Naive thymus-derived CD8-positive, alpha-beta T cell (primary cell): ENCODE results near the gene BLACAT1. TPM values are rescaled to one million over a fixed set of nuclear protein-coding genes. Genes with fewer than 3 reads are reported as not detected.

Experiments
- ATAC-seq, 2 donors: fragments of 150-1000 bp; cut with Tn5 transposase in 1 of 2; sonication (Bioruptor Pico), chemical (Tn5 transposase) in 1 of 2; 1 replicate in 1 of 2; 2 replicates in 1 of 2; pipeline ENCODE4 v1.10.0; 2021; ENCODE audit warnings: mild to moderate bottlenecking in 2 of 2, moderate library complexity in 2 of 2
- POLR2A ChIA-PET: fragments of 350-600 bp; sonication (Branson Sonifier 250); formaldehyde crosslinking; loops from one replicate; lab custom pipeline; 2021; ENCODE audit warnings: antibody characterized with exemption; lab: Charles Lee
- DNase-seq, 10 donors: peaks; one replicate each; pipeline versions ENCODE4 v3.0.0 to v3.0.0-alpha.2; 2020 to 2022
- H3K27ac Mint-ChIP-seq, 10 donors: one replicate each; pipeline ENCODE4 v1.8.0; 2020 to 2022; ENCODE audit warnings: mild to moderate bottlenecking in 10 of 10, mixed read lengths in 10 of 10, moderate library complexity in 4 of 10, inconsistent platforms in 1 of 10
- H3K27me3 Mint-ChIP-seq, 5 donors: one replicate each; pipeline ENCODE4 v1.8.0; 2021 to 2022; ENCODE audit warnings: mixed read lengths in 5 of 5
- H3K36me3 Mint-ChIP-seq, 3 donors: one replicate each; pipeline ENCODE4 v1.8.0; 2020 to 2022; ENCODE audit warnings: mixed read lengths in 3 of 3, mild to moderate bottlenecking in 2 of 3, inconsistent platforms in 1 of 3
- H3K4me1 Mint-ChIP-seq, 4 donors: one replicate each; pipeline ENCODE4 v1.8.0; 2021 to 2022; ENCODE audit warnings: mixed read lengths in 4 of 4
- H3K4me3 Mint-ChIP-seq, 10 donors: one replicate each; pipeline ENCODE4 v1.8.0; 2020 to 2022; ENCODE audit warnings: mild to moderate bottlenecking in 10 of 10, mixed read lengths in 10 of 10, moderate library complexity in 6 of 10, inconsistent platforms in 1 of 10
- H3K9me3 Mint-ChIP-seq, 9 donors: one replicate each; pipeline ENCODE4 v1.8.0; 2020 to 2022; ENCODE audit warnings: mixed read lengths in 9 of 9, mild to moderate bottlenecking in 3 of 9, inconsistent platforms in 1 of 9, moderate library complexity in 1 of 9
- polyA plus RNA-seq, 3 donors: library from polyadenylated mRNA; unstranded; fragments of 300-500 nt; fragmentation: Illumina TruSeq; gene quantifications; one replicate each; pipeline ENCODE4 v1.2.3, GENCODE V29; 2021
- total RNA-seq, 8 experiments: library from RNA in 2 of 8; stranded (reverse) in 2 of 8; gene quantifications; one replicate each; pipeline ENCODE4 v1.2.3 and lab custom pipeline; 2021 to 2026

BLACAT1 gene
- total RNA-seq, result under 1 TPM; 0.11 to 0.31 TPM
- polyA plus RNA-seq, result not detected
- total RNA-seq (lab: John Stamatoyannopoulos, UW), result 0 to 0.86 (median 0.58) reads per million in 6 experiments

DNA sequence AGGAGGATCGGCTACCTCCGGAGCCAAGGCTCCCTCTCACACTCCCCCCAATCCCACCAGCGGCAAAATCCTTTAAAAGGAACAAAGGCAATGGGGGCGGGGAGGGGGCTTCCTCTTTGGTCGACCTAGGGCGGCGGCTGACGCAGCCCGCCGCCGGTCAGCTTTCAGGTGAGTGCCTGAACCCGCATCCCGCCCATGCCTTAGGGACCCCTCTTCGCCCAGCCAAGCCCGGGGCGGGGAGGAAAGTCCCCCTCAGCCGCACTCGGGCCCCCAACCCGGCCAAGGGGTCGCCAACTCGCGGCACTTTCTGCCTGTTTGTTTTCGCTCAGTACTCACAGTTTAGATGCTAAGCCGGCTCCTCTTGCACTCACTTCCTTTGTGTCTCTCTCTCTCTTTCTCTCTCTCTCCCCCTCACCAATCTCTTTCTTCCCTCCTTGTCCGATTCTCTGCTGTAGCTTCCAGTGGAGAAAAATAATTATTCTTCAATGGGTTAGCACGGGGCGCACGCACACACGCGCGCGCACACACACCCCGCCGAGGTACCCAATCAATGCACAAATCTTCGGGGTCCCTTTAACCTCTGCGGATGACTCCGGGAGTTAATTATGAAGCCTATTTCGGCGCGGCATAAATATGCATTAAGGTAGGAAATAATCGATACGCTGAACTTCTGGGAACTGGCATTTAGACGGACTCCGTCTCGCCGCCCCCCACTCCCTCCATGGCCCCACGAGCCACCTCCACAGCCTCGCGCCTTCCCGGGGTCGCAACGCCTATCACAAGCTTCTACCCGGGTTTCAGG is at the start of gene BLACAT1:
Gene BLACAT1, minus strand, starts transcription at position 465 of the 802 bp plus-strand sequence.
- POLR2A ChIA-PET, result interaction anchor here (1.0 kb wide), 1 partner anchor 10 kb away, joined by 3 read pairs; no protein-coding TSS in a partner anchor
- Mint-ChIP-seq H3K36me3 (peaks cover 0 to 3% (median 0%) of the 10 kb centered on the region in 3 donors), H3K9me3 (peaks cover 0 to 2% (median 0%) of the 10 kb centered on the region in 9 donors), H3K27me3 (peaks cover 42 to 93% (median 70%) of the 10 kb centered on the region in 5 donors), H3K4me1 (peaks cover 11 to 23% (median 15%) of the 10 kb centered on the region in 4 donors), H3K27ac (peak within 1 kb of the TSS in 2 of 10 donors; percentile 15 to 90), H3K4me3 (peak within 1 kb of the TSS; percentile 68 to 87 (median 82))
- ATAC-seq (peak; percentile 21 to 32), DNase-seq (peak in 1 of 10 donors; percentile 21)

- DNase-seq, result no peak
- Mint-ChIP-seq H3K4me3 (peak overlapping the region; percentile 83 to 93 (median 90)), H3K36me3 (no peaks in the 10 kb centered on the region), H3K9me3 (no peaks in the 10 kb centered on the region), H3K27ac (peak overlapping the region in 6 of 10 donors; percentile 41 to 95 (median 71)), H3K4me1 (peaks cover 10 to 23% (median 16%) of the 10 kb centered on the region in 4 donors), H3K27me3 (no peaks in the 10 kb centered on the region)
- peak in 1 of 2 donors; percentile 16 for ATAC-seq
- POLR2A ChIA-PET, result no interaction called here
Observed at GRCh38 chr1:205505076-205505729, 49.4 kb upstream of the BLACAT1 start.

- Mint-ChIP-seq H3K27ac (peak within 1 kb of the TSS in 8 of 10 donors; percentile 71 to 95 (median 78)), H3K36me3 (no peaks in the 10 kb centered on the region), H3K4me1 (peaks cover 10 to 23% (median 16%) of the 10 kb centered on the region in 4 donors), H3K27me3 (no peaks in the 10 kb centered on the region), H3K9me3 (no peaks in the 10 kb centered on the region), H3K4me3 (peak within 1 kb of the TSS; percentile 83 to 93 (median 90))
- ATAC-seq (peak; percentile 84 to 89), DNase-seq (peak in 8 of 10 donors; percentile 18 to 54 (median 40))
- POLR2A ChIA-PET, result no interaction called here
Observed at GRCh38 chr1:205504311-205505075, 48.6 kb upstream of the BLACAT1 start, which contains the start of gene CDK18. Gene CDK18 (plus strand): TSS chr1:205504669. CDS start chr1:205523168, 18,499 bp downstream.

GRCh38 chr1:205502992-205503391 is 47.1 kb upstream of the BLACAT1 start:
- Mint-ChIP-seq H3K9me3 (no peaks in the 10 kb centered on the region), H3K27me3 (no peaks in the 10 kb centered on the region), H3K4me1 (peaks cover 8 to 23% (median 16%) of the 10 kb centered on the region in 4 donors), H3K27ac (peak overlapping the region in 6 of 10 donors; percentile 0 to 70 (median 25)), H3K4me3 (peak overlapping the region in 8 of 10 donors; percentile 5 to 92 (median 54)), H3K36me3 (no peaks in the 10 kb centered on the region)
- DNase-seq (no peak), ATAC-seq (no peak)
- POLR2A ChIA-PET, result no interaction called here

- no peak for DNase-seq
Observed at GRCh38 chr1:205502111-205502810, 46.4 kb upstream of the BLACAT1 start.

GRCh38 chr1:205500240-205501233 is 44.7 kb upstream of the BLACAT1 start:
- peaks cover 6 to 16% (median 14%) of the 10 kb centered on the region in 4 donors for H3K4me1 Mint-ChIP-seq
- peak overlapping the region in 1 of 10 donors; percentile 77 for H3K27ac Mint-ChIP-seq
- POLR2A ChIA-PET, result no interaction called here
- H3K36me3 Mint-ChIP-seq, result no peaks in the 10 kb centered on the region
- ATAC-seq (no peak), DNase-seq (no peak)
- peaks cover 0 to 6% (median 1%) of the 10 kb centered on the region in 5 donors for H3K27me3 Mint-ChIP-seq
- H3K4me3 Mint-ChIP-seq, result no peak overlapping the region
- no peaks in the 10 kb centered on the region for H3K9me3 Mint-ChIP-seq

More at GRCh38 chr1:205502111-205502810, 46.4 kb upstream of the BLACAT1 start:
- H3K4me3 Mint-ChIP-seq, result peak overlapping the region in 1 of 10 donors; percentile 55
- H3K36me3 Mint-ChIP-seq, result no peaks in the 10 kb centered on the region
- no peaks in the 10 kb centered on the region for H3K27me3 Mint-ChIP-seq
- H3K9me3 Mint-ChIP-seq, result no peaks in the 10 kb centered on the region
- POLR2A ChIA-PET, result no interaction called here
- no peak for ATAC-seq
- peaks cover 7 to 23% (median 16%) of the 10 kb centered on the region in 4 donors for H3K4me1 Mint-ChIP-seq
- H3K27ac Mint-ChIP-seq, result peak overlapping the region in 3 of 10 donors; percentile 0 to 33 (median 18)

GRCh38 chr1:205499789-205500188 is 43.9 kb upstream of the BLACAT1 start:
- H3K36me3 Mint-ChIP-seq, result no peaks in the 10 kb centered on the region
- POLR2A ChIA-PET, result no interaction called here
- ATAC-seq (no peak), DNase-seq (no peak)
- H3K4me3 Mint-ChIP-seq, result no peak overlapping the region
- H3K27ac Mint-ChIP-seq, result no peak overlapping the region
- no peaks in the 10 kb centered on the region for H3K9me3 Mint-ChIP-seq
- peaks cover 5 to 10% (median 7%) of the 10 kb centered on the region in 4 donors for H3K4me1 Mint-ChIP-seq
- H3K27me3 Mint-ChIP-seq, result peaks cover 0 to 10% (median 4%) of the 10 kb centered on the region in 5 donors

- Mint-ChIP-seq H3K4me3 (no peak overlapping the region), H3K36me3 (peaks cover 0 to 2% (median 0%) of the 10 kb centered on the region in 3 donors), H3K27ac (peak overlapping the region in 1 of 10 donors; percentile 13), H3K27me3 (peaks cover 5 to 31% (median 18%) of the 10 kb centered on the region in 5 donors), H3K4me1 (peaks cover 0 to 5% (median 0%) of the 10 kb centered on the region in 4 donors), H3K9me3 (no peaks in the 10 kb centered on the region)
- POLR2A ChIA-PET, result no interaction called here
- ATAC-seq, result no peak
- no peak for DNase-seq
Observed at GRCh38 chr1:205497351-205497750, 41.5 kb upstream of the BLACAT1 start.

DNA sequence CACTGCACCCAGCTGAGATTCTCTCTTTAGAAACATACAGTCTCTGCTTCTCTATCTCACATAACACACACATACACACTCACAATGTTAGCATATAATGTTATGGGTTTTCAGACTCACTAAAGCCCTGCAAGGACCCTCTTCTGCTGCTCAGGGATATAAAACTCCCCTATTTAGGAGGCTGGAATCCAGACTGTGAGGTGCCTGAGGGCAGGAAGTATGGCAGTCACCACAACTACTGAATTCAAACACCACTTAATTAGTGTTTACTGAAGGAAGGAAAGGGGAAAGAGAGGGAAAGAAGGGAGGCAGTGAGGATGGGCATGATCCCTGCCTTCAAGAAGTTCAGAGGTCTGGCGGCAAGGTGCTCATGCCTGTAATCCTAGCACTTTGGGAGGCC is 40.8 kb upstream of the BLACAT1 start:
- DNase-seq, result no peak
- Mint-ChIP-seq H3K4me1 (peaks cover 0 to 5% (median 0%) of the 10 kb centered on the region in 4 donors), H3K36me3 (peaks cover 0 to 2% (median 0%) of the 10 kb centered on the region in 3 donors), H3K4me3 (no peak overlapping the region), H3K9me3 (no peaks in the 10 kb centered on the region), H3K27ac (no peak overlapping the region), H3K27me3 (peaks cover 5 to 37% (median 23%) of the 10 kb centered on the region in 5 donors)
- POLR2A ChIA-PET, result no interaction called here
- no peak for ATAC-seq

- no peak overlapping the region for H3K27ac Mint-ChIP-seq
- no peaks in the 10 kb centered on the region for H3K9me3 Mint-ChIP-seq
- H3K36me3 Mint-ChIP-seq, result peaks cover 0 to 2% (median 0%) of the 10 kb centered on the region in 3 donors
- ATAC-seq, result no peak
- DNase-seq, result no peak
- peaks cover 0 to 3% (median 0%) of the 10 kb centered on the region in 4 donors for H3K4me1 Mint-ChIP-seq
- POLR2A ChIA-PET, result no interaction called here
- H3K4me3 Mint-ChIP-seq, result no peak overlapping the region
- H3K27me3 Mint-ChIP-seq, result peaks cover 5 to 46% (median 24%) of the 10 kb centered on the region in 5 donors
Observed at GRCh38 chr1:205495237-205495823, 39.5 kb upstream of the BLACAT1 start.
